Measurements from ENCODE around the gene POLR3GL.

POLR3GL gene

DNA sequence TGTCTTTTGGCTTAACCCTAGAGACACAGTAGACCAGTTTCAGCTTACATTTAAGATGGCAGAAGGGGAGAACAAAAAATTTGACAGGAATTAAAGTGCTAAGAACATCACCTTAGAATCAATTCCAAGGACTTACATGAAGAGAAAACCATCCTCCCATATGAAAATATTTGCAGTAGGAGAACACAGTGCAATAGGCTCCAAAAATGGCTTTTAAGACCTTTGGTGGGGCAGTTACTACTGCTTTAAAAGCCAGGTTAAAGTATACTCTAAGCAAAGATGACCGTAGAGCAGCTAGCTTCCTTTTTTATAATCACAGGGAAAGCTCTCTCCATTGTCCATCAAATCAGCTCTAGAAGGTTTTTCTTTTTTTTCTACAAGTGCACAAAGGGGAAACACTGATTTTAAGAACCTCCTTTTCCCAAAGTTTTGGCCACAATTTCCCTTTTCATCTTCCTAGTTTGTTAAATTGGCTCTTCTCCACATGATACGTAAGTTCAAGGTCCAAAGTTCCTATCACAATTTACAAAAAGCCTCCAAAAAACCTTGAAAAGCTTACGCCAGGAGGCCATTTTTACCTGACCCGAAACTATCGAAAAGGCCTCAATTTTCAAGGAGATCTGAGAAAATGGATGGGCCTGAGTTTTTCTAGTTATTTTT lies 28.6 kb downstream of the POLR3GL start:
- CTCF ChIA-PET = interaction anchor here (1.3 to 24.4 kb wide), 4 partner anchors 15 to 83 kb away, joined by 3 to 787 read pairs (median 80); partner anchors contain the start of genes HJV and ITGA10
- TF ChIP-seq, protein P1, sequence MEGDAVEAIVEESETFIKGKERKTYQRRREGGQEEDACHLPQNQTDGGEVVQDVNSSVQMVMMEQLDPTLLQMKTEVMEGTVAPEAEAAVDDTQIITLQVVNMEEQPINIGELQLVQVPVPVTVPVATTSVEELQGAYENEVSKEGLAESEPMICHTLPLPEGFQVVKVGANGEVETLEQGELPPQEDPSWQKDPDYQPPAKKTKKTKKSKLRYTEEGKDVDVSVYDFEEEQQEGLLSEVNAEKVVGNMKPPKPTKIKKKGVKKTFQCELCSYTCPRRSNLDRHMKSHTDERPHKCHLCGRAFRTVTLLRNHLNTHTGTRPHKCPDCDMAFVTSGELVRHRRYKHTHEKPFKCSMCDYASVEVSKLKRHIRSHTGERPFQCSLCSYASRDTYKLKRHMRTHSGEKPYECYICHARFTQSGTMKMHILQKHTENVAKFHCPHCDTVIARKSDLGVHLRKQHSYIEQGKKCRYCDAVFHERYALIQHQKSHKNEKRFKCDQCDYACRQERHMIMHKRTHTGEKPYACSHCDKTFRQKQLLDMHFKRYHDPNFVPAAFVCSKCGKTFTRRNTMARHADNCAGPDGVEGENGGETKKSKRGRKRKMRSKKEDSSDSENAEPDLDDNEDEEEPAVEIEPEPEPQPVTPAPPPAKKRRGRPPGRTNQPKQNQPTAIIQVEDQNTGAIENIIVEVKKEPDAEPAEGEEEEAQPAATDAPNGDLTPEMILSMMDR (IDR thresholded peaks at IDR 0.05; ENCODE audit: insufficient read depth, low read length, missing control alignments) = no peak
- POLR2A ChIA-PET = interaction anchor here (0.7 to 1.0 kb wide), 2 partner anchors 31 to 134 kb away, joined by 3 to 4 read pairs; no protein-coding TSS in a partner anchor
- peak overlapping the region; percentile 90 for H3K4me3 ChIP-seq (ENCODE audit: low read depth, low read length)
- DNase-seq (ENCODE audit: low read depth, low spot score) = no peak

DNA sequence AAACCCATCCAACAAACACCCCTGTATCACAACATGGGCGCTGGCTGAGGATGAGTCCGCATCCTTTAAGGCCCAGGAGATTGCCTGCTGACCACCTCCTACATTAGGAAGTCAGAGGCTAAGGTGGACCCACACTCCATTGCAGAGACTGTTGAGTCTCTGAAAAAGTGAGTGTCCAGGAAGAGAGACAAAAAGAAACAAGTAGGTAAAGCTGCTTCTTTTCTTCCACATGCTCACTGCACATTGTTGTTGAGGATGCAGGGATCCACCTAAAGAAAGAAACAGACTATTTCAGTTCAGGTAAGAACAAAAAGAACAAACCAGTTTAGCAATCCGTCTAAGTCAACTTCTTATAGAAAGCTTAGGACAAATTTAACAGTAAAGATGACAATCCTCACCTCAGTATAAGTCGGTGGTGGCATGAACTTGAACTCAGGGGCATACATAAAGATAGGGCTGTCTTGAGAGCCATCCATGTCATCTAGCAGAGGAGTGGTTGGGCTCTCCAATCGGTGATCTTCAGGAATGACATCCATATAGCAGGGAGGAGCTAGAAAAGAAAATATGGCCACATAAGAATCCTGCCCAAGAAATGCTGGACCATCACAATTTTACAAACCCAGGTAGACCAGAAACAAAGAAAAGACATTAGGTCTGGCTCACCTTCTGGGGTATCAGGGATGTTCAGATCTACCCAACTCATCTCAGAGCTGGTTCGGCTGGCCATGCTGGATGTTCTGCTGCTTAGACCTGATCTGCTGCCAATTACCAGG lies 29.3 kb downstream of the POLR3GL start:
- DNase-seq (ENCODE audit: low read depth, low spot score) = no peak
- POLR2A ChIA-PET = interaction anchor here (0.7 kb wide), 1 partner anchor 32 kb away, joined by 3 read pairs; no protein-coding TSS in a partner anchor
- H3K4me3 ChIP-seq (ENCODE audit: low read depth, low read length) = peak overlapping the region; percentile 90
- TF ChIP-seq, protein P1 (IDR thresholded peaks at IDR 0.05; ENCODE audit: insufficient read depth, low read length, missing control alignments) = no peak
- CTCF ChIA-PET = interaction anchor here (1.1 to 24.4 kb wide), 5 partner anchors 8 to 84 kb away, joined by 3 to 787 read pairs (median 5); partner anchors contain the start of genes HJV and ITGA10

DNA sequence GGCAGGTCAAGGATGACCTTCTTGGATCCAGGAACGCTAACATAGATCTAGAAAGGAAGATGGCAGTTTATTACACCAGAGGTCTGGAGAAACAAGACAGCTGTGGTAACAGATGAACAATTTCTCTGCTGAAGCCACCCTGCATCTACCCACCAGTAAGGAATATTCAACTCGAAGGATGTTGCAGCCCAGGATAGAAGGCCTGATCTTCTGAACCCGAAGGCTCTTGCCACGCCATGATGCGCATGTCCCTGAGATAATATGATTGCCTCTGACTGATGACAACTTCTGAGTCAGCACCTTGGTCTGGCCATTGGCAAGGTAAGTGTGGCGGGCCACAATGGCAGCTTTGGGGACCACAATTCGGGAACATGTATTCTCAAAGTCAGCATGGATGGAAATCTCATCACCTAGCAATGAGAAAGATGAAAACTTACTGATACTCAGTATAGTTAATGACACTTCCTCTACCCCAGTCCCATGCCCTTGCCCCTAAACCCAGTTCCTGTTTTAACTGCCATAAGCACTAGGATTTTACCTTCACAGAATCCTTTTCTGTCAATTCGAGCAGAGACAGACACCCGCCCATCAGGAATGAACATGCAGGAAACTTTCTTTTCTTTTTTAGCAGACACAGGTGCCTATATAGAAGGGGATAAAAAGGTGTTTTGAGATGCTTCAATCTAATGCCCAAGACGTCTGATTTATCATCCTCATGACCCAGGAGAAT lies 30.1 kb downstream of the POLR3GL start:
- no peak for DNase-seq (ENCODE audit: low read depth, low spot score)
- TF ChIP-seq, protein P1 (IDR thresholded peaks at IDR 0.05; ENCODE audit: insufficient read depth, low read length, missing control alignments) = no peak
- H3K4me3 ChIP-seq (ENCODE audit: low read depth, low read length) = peak overlapping the region; percentile 90
- ChIA-PET CTCF (interaction anchor here (1.1 to 24.4 kb wide), 5 partner anchors 9 to 85 kb away, joined by 3 to 787 read pairs (median 5); partner anchors contain the start of genes HJV and ITGA10), POLR2A (no interaction called here)

DNA sequence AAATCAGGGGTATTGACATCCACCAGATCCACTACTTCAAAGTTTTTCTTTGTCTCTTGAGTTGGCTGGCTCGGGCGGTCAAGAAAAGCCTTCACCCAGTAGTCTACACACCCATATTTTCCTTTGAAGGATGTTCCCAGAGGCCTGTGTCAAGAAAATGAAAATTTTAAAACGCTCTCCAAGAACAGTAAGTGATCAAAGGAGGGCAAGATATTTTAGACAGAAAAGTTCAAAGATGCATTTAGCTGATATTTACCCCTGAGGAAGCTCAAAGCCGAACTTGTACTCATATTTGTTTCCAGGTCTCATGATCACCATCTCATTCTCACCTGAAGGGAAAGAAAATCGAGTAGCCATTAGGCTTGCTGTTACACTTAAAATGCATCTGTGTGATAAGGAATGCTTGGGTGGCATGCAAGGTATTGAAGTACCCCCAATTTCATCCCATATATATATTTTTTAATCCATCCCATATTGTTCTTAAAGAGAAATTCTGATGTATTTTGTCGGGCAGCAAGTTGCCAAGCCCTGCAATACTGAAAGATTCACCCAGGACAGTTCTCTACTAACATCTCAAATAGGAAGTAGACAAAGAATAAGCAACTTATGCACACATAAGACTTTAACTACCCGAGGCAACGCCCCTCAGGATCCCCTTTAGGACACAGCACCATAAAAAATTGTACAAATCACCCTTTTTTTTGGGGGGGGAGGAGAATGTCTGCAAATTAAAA lies 30.8 kb downstream of the POLR3GL start:
- POLR2A ChIA-PET = interaction anchor here (1.1 kb wide), 1 partner anchor 15 kb away, joined by 3 read pairs; no protein-coding TSS in a partner anchor
- peak overlapping the region; percentile 90 for H3K4me3 ChIP-seq (ENCODE audit: low read depth, low read length)
- no peak for DNase-seq (ENCODE audit: low read depth, low spot score)
- CTCF ChIA-PET = interaction anchor here (1.1 to 24.4 kb wide), 4 partner anchors 11 to 31 kb away, joined by 4 to 787 read pairs (median 80); partner anchors contain the start of genes ANKRD34A, HJV and POLR3GL
- TF ChIP-seq, protein P1 (IDR thresholded peaks at IDR 0.05; ENCODE audit: insufficient read depth, low read length, missing control alignments) = no peak

DNA sequence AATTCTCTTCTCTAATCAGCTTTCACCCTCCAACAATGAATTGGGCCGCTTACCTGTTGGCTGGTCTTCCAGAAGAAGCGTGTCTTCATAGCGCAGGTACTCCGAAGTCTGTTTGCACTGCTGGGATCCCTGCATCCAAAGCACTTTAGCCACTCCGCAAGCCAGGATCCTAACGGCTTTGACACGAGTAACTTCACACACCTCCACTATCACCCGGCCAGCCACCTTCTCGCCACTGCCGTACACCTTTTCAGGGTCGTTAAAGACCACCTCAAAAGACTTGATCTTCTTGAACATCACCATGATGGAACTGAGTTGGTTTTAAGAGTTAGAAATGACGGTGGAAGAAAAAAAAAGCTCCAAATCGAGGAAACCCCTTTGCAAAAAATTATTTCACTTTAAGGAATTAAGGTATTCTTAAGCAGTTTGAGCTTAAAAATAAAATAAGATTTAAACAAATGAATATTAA lies 31.5 kb downstream of the POLR3GL start:
- DNase-seq (ENCODE audit: low read depth, low spot score) = no peak
- CTCF ChIA-PET = interaction anchor here (1.0 to 24.4 kb wide), 5 partner anchors 9 to 31 kb away, joined by 3 to 787 read pairs (median 6); partner anchors contain the start of genes ANKRD34A, HJV and POLR3GL

More for the DNA sequence above, 31.5 kb downstream of the POLR3GL start:
- TF ChIP-seq, protein P1 (IDR thresholded peaks at IDR 0.05; ENCODE audit: insufficient read depth, low read length, missing control alignments) = no peak
- H3K4me3 ChIP-seq (ENCODE audit: low read depth, low read length) = peak overlapping the region; percentile 90
- POLR2A ChIA-PET = interaction anchor here (0.6 to 1.2 kb wide), 5 partner anchors 10 to 103 kb away, joined by 3 to 6 read pairs (median 3); no protein-coding TSS in a partner anchor
